Measurements from ENCODE around the gene KMT2B.
"Not testable (repeated sequence)": the region's sequence is repeated elsewhere in the genome, so short reads cannot be mapped to it uniquely, and the experiment has no call there.

The KMT2B gene, protein sequence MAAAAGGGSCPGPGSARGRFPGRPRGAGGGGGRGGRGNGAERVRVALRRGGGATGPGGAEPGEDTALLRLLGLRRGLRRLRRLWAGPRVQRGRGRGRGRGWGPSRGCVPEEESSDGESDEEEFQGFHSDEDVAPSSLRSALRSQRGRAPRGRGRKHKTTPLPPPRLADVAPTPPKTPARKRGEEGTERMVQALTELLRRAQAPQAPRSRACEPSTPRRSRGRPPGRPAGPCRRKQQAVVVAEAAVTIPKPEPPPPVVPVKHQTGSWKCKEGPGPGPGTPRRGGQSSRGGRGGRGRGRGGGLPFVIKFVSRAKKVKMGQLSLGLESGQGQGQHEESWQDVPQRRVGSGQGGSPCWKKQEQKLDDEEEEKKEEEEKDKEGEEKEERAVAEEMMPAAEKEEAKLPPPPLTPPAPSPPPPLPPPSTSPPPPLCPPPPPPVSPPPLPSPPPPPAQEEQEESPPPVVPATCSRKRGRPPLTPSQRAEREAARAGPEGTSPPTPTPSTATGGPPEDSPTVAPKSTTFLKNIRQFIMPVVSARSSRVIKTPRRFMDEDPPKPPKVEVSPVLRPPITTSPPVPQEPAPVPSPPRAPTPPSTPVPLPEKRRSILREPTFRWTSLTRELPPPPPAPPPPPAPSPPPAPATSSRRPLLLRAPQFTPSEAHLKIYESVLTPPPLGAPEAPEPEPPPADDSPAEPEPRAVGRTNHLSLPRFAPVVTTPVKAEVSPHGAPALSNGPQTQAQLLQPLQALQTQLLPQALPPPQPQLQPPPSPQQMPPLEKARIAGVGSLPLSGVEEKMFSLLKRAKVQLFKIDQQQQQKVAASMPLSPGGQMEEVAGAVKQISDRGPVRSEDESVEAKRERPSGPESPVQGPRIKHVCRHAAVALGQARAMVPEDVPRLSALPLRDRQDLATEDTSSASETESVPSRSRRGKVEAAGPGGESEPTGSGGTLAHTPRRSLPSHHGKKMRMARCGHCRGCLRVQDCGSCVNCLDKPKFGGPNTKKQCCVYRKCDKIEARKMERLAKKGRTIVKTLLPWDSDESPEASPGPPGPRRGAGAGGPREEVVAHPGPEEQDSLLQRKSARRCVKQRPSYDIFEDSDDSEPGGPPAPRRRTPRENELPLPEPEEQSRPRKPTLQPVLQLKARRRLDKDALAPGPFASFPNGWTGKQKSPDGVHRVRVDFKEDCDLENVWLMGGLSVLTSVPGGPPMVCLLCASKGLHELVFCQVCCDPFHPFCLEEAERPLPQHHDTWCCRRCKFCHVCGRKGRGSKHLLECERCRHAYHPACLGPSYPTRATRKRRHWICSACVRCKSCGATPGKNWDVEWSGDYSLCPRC (N-terminal part only)

DNA sequence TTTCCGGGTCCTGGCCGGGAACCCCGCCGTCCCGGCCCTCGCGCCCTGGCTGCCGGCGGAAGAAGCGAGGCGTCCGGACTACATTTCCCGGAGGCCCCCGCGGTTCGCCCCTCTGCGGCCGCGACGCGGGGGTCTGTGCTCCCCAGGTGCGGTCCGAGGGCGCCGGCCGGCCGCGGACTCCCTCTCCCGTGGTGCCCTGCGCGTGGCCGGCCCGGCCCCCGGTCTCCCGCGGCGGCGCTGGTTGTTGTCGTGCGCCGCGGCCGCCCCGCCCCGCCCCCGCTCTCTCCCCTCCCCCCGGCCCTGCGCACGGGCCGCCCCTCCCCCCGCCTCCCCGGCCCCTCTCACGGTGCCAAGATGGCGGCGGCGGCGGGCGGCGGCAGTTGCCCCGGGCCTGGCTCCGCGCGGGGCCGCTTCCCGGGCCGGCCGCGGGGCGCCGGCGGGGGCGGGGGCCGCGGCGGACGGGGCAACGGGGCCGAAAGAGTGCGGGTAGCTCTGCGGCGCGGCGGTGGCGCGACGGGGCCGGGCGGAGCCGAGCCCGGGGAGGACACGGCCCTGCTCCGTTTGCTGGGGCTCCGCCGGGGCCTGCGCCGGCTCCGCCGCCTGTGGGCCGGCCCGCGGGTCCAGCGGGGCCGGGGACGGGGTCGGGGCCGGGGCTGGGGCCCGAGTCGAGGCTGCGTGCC is at the start of gene KMT2B:
Gene KMT2B, plus strand, starts transcription at position 339 of the 680 bp plus-strand sequence. Its CDS starts 16 bp downstream, at position 355.
- DNase-seq (ENCODE audit: low read depth in 1 of 2, low spot score in 1 of 2) = no peak

DNA sequence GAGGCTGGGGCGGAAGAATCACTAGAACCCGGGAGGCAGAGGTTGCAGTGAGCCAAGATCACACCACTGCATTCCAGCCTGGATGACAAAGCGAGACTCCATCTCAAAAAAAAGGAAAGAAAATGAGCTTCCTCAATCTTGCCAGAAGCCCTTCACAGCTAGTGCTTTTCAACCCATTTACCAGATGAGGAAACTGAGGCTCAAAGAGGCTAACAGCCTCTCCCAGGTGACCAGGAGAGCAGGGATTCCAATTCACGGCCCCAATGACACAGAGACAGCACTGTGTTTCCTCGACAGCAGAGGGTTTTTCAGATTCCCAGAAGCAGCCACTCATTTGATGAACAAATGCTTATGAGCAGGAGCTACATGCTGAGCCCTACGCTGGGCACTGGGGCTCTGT is 48.2 kb upstream of the KMT2B start:
- no peak for DNase-seq (ENCODE audit: low read depth in 1 of 2, low spot score in 1 of 2)

DNA sequence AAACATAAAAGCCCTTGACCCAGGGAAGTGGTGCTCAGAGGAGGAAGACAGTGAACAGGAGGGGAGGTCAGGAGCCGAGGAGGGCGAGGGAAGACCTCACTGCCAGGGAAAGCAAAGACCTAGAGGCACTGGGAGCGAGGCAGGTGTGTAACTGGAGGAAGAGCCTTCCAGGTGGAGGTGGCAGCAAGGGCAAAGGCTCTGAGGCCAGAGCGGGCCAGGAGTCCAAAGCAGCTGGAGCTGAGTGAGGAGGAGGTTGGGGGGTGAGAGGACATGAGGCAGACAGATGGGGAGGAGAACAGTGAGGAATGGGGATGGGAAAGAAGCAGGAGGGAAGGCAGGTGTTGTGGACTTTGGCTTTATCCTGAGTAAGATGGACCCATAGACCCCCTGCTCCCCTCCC is 47.8 kb upstream of the KMT2B start:
- no peak for DNase-seq (ENCODE audit: low read depth in 1 of 2, low spot score in 1 of 2)

DNA sequence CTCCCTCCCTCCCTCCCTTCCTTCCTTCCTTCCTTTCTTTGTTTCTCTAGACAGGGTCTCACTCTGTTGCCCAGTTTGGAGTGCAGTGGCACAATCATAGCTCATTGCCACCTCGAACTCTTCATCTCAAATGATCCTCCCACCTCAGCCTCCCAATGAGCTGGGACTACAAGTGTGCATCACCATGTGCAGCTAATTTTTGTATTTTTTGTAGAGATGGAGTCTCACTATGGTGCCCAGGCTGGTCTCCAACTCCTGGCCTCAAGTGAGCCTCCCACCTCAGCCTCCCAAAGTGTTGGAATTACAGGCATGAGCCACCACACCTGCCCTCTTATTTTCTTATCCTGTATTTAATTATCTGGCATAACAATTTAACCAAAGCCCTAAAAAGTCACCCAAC is 47.1 kb upstream of the KMT2B start:
- DNase-seq (ENCODE audit: low read depth in 1 of 2, low spot score in 1 of 2) = no peak

DNA sequence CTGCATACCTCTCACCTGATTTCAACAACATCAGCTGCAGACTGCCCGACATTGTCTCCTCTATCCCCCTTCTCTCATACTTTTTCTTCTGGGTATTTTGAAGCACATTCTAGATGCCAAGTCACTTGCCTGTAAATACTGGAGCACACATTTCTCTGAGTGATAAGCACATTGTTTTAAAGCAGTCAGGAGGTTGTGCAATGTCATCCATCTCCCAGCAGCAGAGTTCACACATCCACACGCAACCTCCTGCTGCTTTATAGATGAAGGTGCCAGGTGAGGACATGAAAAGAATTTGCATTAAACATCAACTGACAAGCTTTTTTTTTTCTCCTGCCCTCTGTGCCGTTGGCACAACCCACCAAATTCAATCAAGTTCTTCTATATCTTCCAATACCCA is 46.0 kb upstream of the KMT2B start:
- DNase-seq (ENCODE audit: low read depth in 1 of 2, low spot score in 1 of 2) = no peak

DNA sequence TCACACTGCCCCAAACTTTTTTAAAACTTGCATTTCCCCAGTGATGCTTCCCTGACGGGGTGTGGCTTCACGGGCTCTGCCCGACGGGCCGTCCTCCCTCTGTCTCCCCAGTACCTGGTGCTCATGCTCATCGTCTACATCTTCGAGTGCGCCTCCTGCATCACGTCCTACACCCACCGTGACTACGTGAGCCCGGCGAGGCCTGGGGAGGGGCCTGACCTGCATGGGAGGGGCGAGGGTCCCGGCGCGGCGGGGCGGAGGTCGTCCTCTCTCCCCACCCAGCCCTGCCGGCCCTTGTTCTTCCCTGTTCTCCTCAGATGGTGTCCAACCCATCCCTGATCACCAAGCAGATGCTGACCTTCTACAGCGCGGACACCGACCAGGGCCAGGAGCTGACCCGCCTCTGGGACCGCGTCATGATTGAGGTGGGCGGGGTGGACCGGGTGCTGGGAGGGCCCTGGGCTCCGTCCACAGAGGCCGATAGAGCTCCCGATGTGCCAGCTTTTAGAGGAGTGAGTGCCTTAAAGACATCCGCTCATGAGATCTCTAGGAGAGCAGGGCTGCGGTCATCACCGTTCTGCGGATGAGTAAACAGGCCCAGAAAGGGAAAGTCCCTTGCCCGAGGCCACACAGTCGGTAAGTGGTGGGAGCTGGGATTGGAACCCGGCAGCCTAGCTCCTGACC is 44.5 kb upstream of the KMT2B start:
- peak in 1 of 2 donors; percentile 15 for DNase-seq (ENCODE audit: low read depth in 1 of 2, low spot score in 1 of 2)

DNA sequence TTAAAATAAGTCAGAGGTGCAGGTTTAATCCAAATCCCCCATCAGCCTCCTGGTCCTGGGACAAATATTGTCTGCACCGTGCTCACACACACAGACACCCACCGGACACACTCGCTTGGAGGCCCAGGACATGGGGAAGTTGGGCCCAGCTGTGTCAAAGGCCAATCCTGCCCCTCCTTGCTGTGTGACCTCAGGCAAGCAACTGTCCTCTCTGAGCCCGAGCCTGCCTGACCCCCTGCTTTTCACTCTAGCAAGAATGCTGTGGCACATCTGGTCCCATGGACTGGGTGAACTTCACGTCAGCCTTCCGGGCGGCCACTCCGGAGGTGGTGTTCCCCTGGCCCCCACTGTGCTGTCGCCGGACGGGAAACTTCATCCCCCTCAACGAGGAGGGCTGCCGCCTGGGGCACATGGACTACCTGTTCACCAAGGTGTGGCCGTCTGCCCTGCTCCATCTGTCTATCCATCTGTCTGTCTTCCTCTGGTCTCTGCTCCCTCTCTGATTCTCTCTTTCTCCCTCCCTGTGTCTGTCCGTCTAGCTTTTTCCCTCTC is 42.1 kb upstream of the KMT2B start:
- no peak for DNase-seq (ENCODE audit: low read depth in 1 of 2, low spot score in 1 of 2)

DNA sequence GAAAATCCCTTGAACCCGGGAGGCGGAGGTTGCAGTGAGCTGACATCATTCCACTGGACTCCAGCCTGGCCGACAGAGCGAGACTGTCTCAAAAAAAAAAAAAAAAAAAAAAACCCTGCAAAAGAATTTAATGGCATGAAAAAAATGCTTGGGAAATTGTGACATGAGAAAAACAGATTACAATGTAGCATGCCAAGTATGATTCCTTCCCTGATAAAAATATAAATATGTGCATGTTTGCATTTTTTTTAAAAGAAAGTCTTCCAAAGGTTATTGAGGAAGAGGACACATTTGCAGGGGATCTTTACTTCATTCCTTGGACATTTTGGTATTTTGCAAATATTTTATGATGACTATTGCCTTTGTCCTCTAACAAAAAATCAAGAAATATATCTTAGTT is 28.0 kb upstream of the KMT2B start:
- DNase-seq (ENCODE audit: low read depth in 1 of 2, low spot score in 1 of 2) = no peak

DNA sequence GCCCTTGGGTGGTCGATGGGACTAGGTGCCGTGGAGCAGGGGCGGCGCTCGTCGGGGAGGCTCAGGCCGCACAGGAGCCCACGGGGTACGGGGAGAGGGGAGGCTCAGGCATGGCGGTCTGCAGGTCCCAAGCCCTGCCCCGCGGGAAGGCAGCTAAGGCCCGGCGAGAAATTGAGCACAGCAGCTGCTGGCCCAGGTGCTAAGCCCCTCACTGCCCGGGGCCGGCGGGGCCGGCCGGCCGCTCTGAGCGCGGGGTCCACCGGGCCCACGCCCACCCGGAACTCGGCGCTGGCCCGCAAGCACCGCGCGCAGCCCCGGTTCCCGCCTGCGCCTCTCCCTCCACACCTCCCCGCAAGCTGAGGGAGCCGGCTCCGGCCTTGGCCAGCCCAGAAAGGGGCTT is 26.7 kb upstream of the KMT2B start:
- DNase-seq (ENCODE audit: low read depth in 1 of 2, low spot score in 1 of 2) = not testable (repeated sequence)

DNA sequence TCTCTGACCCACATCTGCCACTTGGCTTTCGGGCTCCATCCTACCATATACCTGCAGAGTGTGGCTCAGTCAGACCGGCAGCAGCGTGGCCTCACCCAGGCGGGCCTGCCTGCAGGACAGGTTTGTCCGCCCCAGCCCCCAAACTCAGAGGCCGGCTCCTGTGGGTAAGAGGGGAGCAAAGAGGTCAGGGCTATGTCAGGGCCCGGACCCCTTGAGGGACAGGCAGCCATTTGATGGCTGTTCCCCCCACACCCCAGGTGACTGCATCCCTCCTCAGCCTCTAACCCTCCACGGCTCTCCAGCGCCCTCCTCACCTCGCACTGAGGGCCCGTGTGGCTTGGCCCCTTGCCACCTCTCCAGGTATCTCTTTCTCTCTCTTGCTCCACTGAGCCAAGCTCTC is 25.8 kb upstream of the KMT2B start:
- no peak for DNase-seq (ENCODE audit: low read depth in 1 of 2, low spot score in 1 of 2)

DNA sequence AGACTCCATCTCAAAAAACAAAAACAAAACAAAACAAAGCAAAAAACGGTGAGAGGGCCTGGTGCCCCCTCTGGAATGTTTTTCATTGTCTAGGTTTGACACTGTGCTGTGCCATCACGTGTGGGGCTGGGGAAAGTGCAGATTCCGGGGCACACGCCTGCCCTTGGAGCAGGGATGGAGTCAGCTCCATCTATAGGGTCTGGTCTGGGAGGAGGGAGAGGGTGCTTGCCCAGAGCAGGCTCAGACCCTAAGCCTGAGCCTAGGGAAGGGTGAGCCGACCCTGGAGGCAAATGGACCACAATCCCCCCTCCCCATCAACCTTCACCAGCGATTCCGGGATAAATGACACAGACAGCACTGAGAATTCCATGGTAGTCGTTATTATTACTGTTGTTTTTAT is 24.4 kb upstream of the KMT2B start:
- DNase-seq (ENCODE audit: low read depth in 1 of 2, low spot score in 1 of 2) = no peak

DNA sequence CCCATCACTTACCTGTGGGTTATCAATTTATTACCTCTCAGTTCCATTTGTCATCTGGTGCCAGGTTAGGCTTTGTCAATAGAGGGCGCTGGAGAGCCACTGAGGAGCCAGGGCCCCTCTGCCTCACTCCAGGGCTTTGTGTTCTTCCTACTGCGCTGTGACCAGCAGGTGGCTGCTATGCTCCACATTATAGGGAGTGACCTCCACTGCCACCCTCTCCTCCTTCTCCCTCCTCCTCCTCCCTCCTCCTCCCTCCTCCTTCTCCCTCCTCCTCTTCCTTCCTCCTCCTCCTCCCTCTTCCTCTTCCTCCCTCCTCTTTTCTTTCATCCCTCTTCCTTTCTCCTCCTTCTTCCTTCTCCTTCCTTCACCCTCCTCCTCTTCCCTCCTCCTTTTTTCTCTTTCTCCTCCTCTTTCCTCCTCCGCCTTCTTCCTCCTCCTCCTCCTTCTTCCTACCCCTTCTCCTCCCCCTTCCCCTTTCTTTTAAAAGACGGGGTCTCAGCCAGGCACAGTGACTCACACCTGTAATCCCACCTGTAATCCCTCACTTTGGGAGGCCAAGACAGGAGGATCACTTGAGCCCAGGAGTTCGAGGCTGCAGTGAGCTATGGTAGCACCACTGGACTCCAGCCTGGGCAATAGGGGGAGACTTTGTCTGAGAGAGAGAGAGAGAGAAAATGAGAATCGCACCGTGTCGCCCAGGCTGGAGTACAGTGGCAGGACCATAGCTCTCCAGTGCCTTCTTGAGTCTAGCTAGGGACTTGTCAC is 23.8 kb upstream of the KMT2B start:
- peak; percentile 80 to 81 for DNase-seq (ENCODE audit: low read depth in 1 of 2, low spot score in 1 of 2)

DNA sequence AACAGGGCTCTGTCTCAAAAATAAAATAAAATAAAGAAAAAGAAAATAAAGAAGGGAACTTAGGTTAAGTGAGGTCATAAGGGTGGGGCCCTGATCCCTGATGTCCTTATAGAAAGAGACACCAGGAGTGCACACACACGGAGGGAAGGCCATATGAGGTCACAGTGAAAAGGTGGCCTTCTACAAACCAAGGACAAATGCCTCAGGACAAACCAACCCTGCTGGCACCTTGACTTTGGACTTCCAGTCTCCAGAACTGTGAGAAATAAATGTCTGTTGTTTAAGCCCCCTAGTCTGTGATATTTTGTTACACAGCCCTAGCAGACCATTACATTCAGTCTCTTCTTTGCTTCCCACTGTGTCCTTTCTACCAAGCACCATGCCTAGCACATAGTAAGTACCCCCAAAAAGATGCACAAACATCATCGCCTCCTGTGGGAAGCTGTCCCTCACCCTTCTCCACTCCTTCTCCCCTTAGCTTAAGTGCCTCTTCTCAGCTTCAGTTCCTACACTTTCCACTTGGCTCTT is 21.8 kb upstream of the KMT2B start:
- DNase-seq (ENCODE audit: low read depth in 1 of 2, low spot score in 1 of 2) = no peak

DNA sequence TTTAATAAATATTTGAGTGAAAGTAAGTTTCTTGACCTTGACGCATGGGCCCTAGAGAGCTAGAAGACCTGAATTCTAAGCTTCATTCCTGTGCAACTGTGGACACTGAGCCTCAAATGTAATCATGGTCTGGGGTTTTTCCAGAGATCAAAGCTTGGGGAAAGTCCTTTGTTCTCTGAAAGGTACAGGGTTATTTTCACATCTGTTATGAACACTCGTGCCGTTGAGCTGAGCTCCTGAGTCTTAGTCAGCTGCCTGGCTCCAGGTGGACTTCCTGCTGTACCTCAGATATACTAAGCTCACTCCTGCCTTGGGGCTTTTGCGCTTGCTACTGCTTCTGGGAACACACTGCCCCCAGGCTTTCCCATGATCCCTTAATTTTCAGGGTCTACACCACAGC is 21.0 kb upstream of the KMT2B start:
- no peak for DNase-seq (ENCODE audit: low read depth in 1 of 2, low spot score in 1 of 2)

DNA sequence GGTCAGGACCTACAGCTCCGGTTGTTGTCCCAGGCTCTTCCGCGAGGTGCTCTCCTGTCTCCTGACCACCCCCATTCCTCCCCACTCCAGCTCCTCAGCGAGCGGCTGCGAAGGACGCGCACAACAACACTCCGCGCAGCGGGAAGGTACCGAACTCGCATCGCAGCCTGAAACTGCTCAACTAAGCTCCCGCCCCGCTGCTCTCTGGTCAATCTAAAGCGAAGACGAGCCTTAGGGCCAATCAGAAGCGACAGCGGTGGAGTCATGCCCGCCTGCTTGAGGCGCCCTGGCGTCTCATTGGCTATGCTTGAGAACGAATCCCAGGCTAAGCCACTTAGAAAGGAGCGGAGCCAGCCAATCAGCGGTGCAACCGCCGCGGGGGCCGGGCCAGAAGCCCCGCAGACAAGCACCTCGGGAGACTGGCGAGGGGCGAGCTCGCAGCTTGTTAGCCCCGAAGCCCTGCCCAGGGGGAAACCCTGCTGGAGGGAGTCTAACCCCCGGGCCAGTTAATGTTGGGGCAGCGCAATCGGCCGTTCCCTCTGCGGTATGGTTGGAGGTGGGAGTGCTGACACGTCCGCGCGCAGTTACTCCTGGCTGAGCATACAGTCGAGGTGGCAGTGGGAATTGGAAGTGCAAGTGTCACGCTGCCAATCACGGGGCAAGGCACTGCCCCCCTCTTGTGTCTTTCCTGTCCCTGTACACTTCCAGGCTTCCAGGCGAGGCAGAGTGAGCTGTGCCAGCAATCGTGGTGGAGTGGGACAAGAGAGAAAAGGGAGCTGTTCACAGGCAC is 15.4 kb upstream of the KMT2B start:
- DNase-seq (ENCODE audit: low read depth in 1 of 2, low spot score in 1 of 2) = peak; percentile 79 to 86

DNA sequence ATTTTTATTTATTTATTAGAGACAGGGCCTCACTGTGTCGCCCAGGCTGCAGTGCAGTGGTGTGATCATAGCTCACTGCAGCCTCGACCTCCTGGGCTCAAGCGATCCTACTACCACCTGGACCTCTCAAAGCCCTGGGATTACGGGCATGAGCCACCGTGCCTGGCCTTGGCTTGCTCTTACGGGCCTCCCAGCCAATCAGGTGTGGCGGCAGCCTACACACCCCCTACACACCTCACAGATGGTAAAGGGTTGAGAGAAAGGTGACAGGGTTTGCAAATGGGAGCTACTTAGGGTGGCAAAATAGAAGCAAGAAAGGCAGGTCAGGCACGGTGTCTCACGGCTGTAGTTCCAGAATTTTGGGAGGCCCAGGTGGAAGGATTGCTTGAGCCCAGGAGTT is 14.5 kb upstream of the KMT2B start:
- no peak for DNase-seq (ENCODE audit: low read depth in 1 of 2, low spot score in 1 of 2)

DNA sequence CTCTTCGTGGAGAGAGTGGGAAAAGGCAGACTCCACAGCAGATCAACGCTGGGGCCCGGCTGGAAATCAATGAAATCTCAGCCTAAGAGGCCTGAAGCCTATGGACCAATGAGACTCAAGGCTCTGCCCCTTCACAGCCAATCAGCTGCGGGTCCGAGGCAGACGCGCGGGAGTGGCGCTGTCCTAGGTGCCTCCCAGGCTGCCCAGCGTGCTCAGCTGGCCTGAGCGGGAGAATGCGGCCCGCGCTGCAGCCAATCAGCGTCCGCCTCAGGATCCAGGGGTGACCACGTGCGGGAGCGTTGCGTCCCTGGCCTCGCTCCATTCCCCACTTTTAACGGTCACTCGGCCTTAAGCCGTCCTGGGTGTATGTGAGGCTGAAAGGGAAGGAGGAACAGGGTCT is 13.6 kb upstream of the KMT2B start, which contains the start of gene ZBTB32:
Gene ZBTB32, plus strand, starts transcription at position 341 of the 400 bp plus-strand sequence. CDS start 10,069 bp downstream, outside the sequence.
- no peak for DNase-seq (ENCODE audit: low read depth in 1 of 2, low spot score in 1 of 2)

DNA sequence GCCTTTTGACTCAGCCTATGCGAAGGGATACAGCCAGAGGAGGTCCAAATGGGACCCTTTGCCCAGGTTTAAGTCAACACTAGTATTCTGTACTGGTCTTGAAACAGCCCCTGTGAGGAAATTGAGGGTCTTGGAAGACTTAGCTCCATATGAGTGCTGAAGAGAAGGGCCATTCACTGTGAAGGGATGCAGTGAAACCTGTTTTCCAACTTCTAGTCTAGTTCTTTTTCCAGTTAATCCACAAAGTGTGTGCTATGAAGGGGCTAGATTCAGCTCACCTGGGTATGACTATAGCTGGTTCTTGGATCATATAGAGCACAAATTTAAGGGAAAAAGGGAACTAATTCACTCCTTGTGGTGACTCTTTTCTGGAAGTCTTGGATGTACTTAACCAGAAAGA is 9.4 kb upstream of the KMT2B start:
- DNase-seq (ENCODE audit: low read depth in 1 of 2, low spot score in 1 of 2) = no peak

Measured in activated T-helper 1 cell treated with anti-CD3 and anti-CD28 coated beads, Interleukin-2, amount 50 U/mL, for 16 hours (primary cell).